Gastrocnemius medialis (tissue), 4 donors: ENCODE data around the gene EEPD1. TPM values are rescaled to one million over a fixed set of nuclear protein-coding genes. Genes with fewer than 3 reads are reported as not detected.
A peak's percentile ranks its signal among the peaks of the same experiment; 100 is the strongest.

Experiments used
- ATAC-seq, 2 donors: fragments of 150-250 bp; one replicate each; pipeline ENCODE4 v1.9.1; 2016
- DNase-seq, 2 donors: peaks; one replicate each; pipeline ENCODE4 v3.0.0-alpha.2; 2019
- H3K27ac ChIP-seq, 4 donors: fragments of 200-600 bp; sonication (generic); 1 replicate in 1 of 4; 2 replicates in 3 of 4; pipeline ENCODE4 v1.5.1; 2016 to 2018; ENCODE audit warnings: mild to moderate bottlenecking in 2 of 4, moderate library complexity in 1 of 4
- H3K27me3 ChIP-seq, 3 donors: fragments of 200-600 bp; sonication (generic) in 2 of 3; 1 replicate in 1 of 3; 2 replicates in 2 of 3; pipeline versions ENCODE4 v1.5.1 to v1.6.0; 2016 to 2019; ENCODE audit warnings: mild to moderate bottlenecking in 1 of 3, moderate library complexity in 1 of 3
- H3K36me3 ChIP-seq, 2 donors: fragments of 200-600 bp; sonication (generic) in 1 of 2; one replicate each; pipeline ENCODE4 v1.5.1; 2017 to 2018
- H3K4me1 ChIP-seq, 2 donors: fragments of 200-600 bp; sonication (generic) in 1 of 2; one replicate each; pipeline ENCODE4 v1.5.1; 2016 to 2017; ENCODE audit warnings: mild to moderate bottlenecking in 2 of 2
- H3K4me3 ChIP-seq, 4 donors: fragments of 200-600 bp; sonication (generic) in 3 of 4; 1 replicate in 1 of 4; 2 replicates in 3 of 4; pipeline ENCODE4 v1.5.1; 2016 to 2019; ENCODE audit warnings: mild to moderate bottlenecking in 2 of 4
- H3K9me3 ChIP-seq, 3 donors: fragments of 200-600 bp; sonication (generic) in 2 of 3; 1 replicate in 1 of 3; 2 replicates in 2 of 3; pipeline ENCODE4 v1.5.1; 2016 to 2019
- CTCF ChIP-seq, 5 experiments: fragments of 450-650 bp in 3 of 5; fragments of 200-600 bp in 2 of 5; sonication (generic) in 2 of 5; IDR thresholded peaks in 4 of 5; conservative IDR thresholded peaks in 1 of 5; 1 replicate in 4 of 5; 2 replicates in 1 of 5; pipeline ENCODE4 v1.5.1; 2016 to 2019; ENCODE audit warnings: antibody characterized with exemption in 5 of 5, mild to moderate bottlenecking in 3 of 5, moderate library complexity in 3 of 5
- POLR2A ChIP-seq, 2 donors: fragments of 450-650 bp; IDR thresholded peaks; one replicate each; pipeline ENCODE4 v1.6.1; 2017; ENCODE audit warnings: antibody characterized with exemption in 2 of 2, mild to moderate bottlenecking in 2 of 2, moderate library complexity in 2 of 2
- in situ Hi-C, 4 donors: fragments of 200-750 bp; cut with MboI; loops; one replicate each; pipeline versions ENCODE4 v1.15.0 to v1.8.0; 2017; ENCODE audit warnings: low sequenced_read_pairs in 4 of 4
- intact Hi-C: fragments of 100-400 bp; cut with DNase I; formaldehyde crosslinking; loops from one replicate; pipeline ENCODE4 v1.15.1; 2023; ENCODE audit warnings: low total_unique reads
- total RNA-seq, 4 donors: library from RNA; depleted of rRNA; stranded (reverse); fragments of >200 nt; gene quantifications; one replicate each; pipeline versions ENCODE4 v1.1.0 to v1.2.3, GENCODE V29; 2016

EEPD1 gene
- total RNA-seq, 4 donors from 2014 or later: 41.0 to 68.5 (median 61.3) TPM

- Histone ChIP-seq H3K4me3 (no peak overlapping the region), H3K4me1 (peaks cover 78 to 90% of the 10 kb centered on the region in 2 donors), H3K27me3 (no peaks in the 10 kb centered on the region), H3K9me3 (no peaks in the 10 kb centered on the region), H3K36me3 (no peaks in the 10 kb centered on the region), H3K27ac (peak overlapping the region; percentile 76 to 90 (median 86))
- intact Hi-C loops (loop anchor here (1.0 to 2.0 kb wide), 2 partner anchors 71 to 78 kb away; no protein-coding TSS in a partner anchor), in situ Hi-C loops (loop anchor here in 1 of 4 donors (10.0 kb wide), 1 partner anchor 75 kb away; no protein-coding TSS in a partner anchor)
- peak; percentile 2 to 17 for ATAC-seq
- TF ChIP-seq POLR2A (IDR thresholded peaks at IDR 0.05) (peak in 1 of 2 donors; percentile 32), CTCF (IDR thresholded peaks at IDR 0.05 in 4 of 5, conservative IDR thresholded peaks at IDR 0.05 in 1 of 5) (no peak)
- no peak for DNase-seq
Observed at GRCh38 chr7:36209814-36210183, 56.7 kb downstream of the EEPD1 start.

GRCh38 chr7:36210291-36210922 lies 57.4 kb downstream of the EEPD1 start:
- intact Hi-C loops (no loop called here), in situ Hi-C loops (no loop called here)
- Histone ChIP-seq H3K4me3 (no peak overlapping the region), H3K27ac (peak overlapping the region; percentile 76 to 90 (median 86)), H3K9me3 (no peaks in the 10 kb centered on the region), H3K36me3 (no peaks in the 10 kb centered on the region), H3K27me3 (no peaks in the 10 kb centered on the region), H3K4me1 (peaks cover 78 to 90% of the 10 kb centered on the region in 2 donors)
- peak; percentile 76 to 86 for ATAC-seq
- peak; percentile 75 to 85 for DNase-seq
- TF ChIP-seq POLR2A (IDR thresholded peaks at IDR 0.05): peak; percentile 17 to 45
- no peak for TF ChIP-seq CTCF (IDR thresholded peaks at IDR 0.05 in 4 of 5, conservative IDR thresholded peaks at IDR 0.05 in 1 of 5)

GRCh38 chr7:36214608-36215456 lies 61.8 kb downstream of the EEPD1 start:
- peak overlapping the region; percentile 56 to 90 (median 67) for H3K27ac ChIP-seq
- TF ChIP-seq POLR2A (IDR thresholded peaks at IDR 0.05) (no peak), CTCF (IDR thresholded peaks at IDR 0.05 in 4 of 5, conservative IDR thresholded peaks at IDR 0.05 in 1 of 5) (no peak)
- no peaks in the 10 kb centered on the region for H3K9me3 ChIP-seq
- no peaks in the 10 kb centered on the region for H3K36me3 ChIP-seq
- ATAC-seq: peak in 1 of 2 donors; percentile 9
- in situ Hi-C loops: no loop called here
- no peak for DNase-seq
- no peak overlapping the region for H3K4me3 ChIP-seq
- no peaks in the 10 kb centered on the region for H3K27me3 ChIP-seq
- H3K4me1 ChIP-seq: peaks cover 47 to 69% of the 10 kb centered on the region in 2 donors
- intact Hi-C loops: no loop called here

GRCh38 chr7:36215457-36215765 lies 62.4 kb downstream of the EEPD1 start:
- Histone ChIP-seq H3K9me3 (no peaks in the 10 kb centered on the region), H3K27ac (peak overlapping the region; percentile 56 to 90 (median 67)), H3K4me1 (peaks cover 41 to 63% of the 10 kb centered on the region in 2 donors), H3K36me3 (no peaks in the 10 kb centered on the region), H3K4me3 (no peak overlapping the region), H3K27me3 (no peaks in the 10 kb centered on the region)
- DNase-seq: no peak
- TF ChIP-seq CTCF (IDR thresholded peaks at IDR 0.05 in 4 of 5, conservative IDR thresholded peaks at IDR 0.05 in 1 of 5): no peak
- TF ChIP-seq POLR2A (IDR thresholded peaks at IDR 0.05): no peak
- in situ Hi-C loops: no loop called here
- ATAC-seq: no peak
- intact Hi-C loops: no loop called here
